NOMO-1 (cell line): ENCODE results near the gene RPS4Y1.

ENCODE experiments used
- DNase-seq, 2 experiments: peaks; one replicate each; lab custom pipeline; 2025; ENCODE audit not compliant: unreplicated experiment in 2 of 2; lab: John Stamatoyannopoulos, UW

Gene RPS4Y1

GRCh38 chrY:2874211-2874610 lies 32.8 kb downstream of the RPS4Y1 start:
- no peak for DNase-seq

- no peak for DNase-seq
Measured at GRCh38 chrY:2883561-2883960, 42.2 kb downstream of the RPS4Y1 start.

GRCh38 chrY:2885880-2886279 lies 44.5 kb downstream of the RPS4Y1 start:
- DNase-seq, result no peak

GRCh38 chrY:2887386-2887785 lies 46.0 kb downstream of the RPS4Y1 start:
- no peak for DNase-seq

GRCh38 chrY:2887955-2888354 lies 46.6 kb downstream of the RPS4Y1 start:
- no peak for DNase-seq

- DNase-seq, result no peak
Measured at GRCh38 chrY:2893471-2893870, 52.1 kb downstream of the RPS4Y1 start.

- no peak for DNase-seq
Measured at GRCh38 chrY:2896050-2896449, 54.6 kb downstream of the RPS4Y1 start.

GRCh38 chrY:2907356-2907755 lies 66.0 kb downstream of the RPS4Y1 start:
- no peak for DNase-seq

GRCh38 chrY:2913066-2913815 lies 71.8 kb downstream of the RPS4Y1 start:
- DNase-seq, result no peak
